Stimulated activated CD8-positive, alpha-beta memory T cell treated with anti-CD3 and anti-CD28 coated beads, Interleukin-15, amount 100 ng/mL, for 24 hours (primary cell): Measurements from ENCODE around the gene PDIA4.
A peak's percentile ranks its signal among the peaks of the same experiment; 100 is the strongest.
"Not testable (repeated sequence)": the region's sequence is repeated elsewhere in the genome, so short reads cannot be mapped to it uniquely, and the experiment has no call there.

Experiments used
- DNase-seq: peaks from one replicate; pipeline ENCODE4 v3.0.0-alpha.2; 2020; ENCODE audit warnings: low read depth

The PDIA4 gene

GRCh38 chr7:149003560-149004305 lies 24.6 kb downstream of the PDIA4 start:
- no peak for DNase-seq

DNA sequence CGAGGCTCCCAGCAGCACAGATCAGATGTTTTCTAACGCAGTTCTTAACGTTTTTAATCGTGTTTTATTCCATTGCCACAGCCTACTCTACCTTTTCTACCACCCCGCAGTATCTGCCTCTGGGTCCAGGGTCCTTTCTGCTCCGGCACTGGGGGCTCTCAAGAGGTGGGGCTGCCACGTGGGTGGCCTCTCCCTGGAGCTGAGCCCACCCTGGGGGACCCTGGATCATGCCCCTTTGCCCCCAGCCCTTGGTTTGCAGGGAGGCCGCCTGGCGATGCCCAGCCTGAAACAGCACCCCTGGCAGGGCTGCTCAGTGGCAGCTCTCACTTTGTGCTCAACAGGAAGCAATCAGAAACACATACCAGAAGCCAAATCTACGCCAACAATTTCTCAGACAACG lies 25.3 kb downstream of the PDIA4 start:
- no peak for DNase-seq

- no peak for DNase-seq
These were observed 25.7 kb downstream of the PDIA4 start for GRCh38 chr7:149002604-149003003.

GRCh38 chr7:149001427-149002068 lies 26.8 kb downstream of the PDIA4 start:
- DNase-seq: no peak

- no peak for DNase-seq
These were observed 27.3 kb downstream of the PDIA4 start for GRCh38 chr7:149000961-149001360.

DNA sequence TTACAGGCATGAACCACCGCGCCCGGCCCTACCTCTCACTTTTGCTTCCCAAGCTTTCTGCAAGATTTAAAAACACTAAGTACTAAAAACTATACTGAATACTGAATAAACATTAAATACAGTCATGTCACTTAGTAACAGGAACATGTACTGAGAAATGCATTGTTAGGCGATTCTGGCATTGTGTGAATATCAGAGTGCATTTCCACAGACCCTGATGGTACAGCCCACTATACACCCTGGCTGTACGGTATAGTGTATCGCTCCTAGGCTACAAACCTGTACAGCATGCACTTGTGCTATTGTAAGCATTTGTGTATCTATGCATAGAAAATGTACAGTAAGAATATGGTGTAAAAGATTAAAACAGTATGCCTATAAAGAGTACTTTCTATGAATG lies 29.1 kb downstream of the PDIA4 start:
- no peak for DNase-seq

DNA sequence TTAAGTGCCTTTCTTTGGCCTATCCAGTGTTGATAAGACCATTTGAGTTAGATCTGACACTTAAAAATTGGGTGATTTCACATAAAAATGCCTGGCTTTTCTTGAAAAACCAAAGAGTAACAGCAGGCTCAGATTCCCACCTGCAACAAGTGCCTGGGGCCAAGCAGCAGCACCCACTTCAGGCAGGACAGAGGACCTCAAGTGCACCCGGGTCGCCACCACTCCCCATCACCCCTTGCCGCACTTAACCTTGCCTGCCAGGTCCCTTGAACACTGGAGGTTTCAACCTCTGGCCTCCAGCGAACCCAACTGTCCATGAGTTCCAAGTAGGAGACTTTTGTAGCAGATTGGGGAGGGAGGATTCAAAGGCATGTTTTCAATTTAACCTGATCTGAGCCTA lies 30.8 kb downstream of the PDIA4 start:
- no peak for DNase-seq

DNA sequence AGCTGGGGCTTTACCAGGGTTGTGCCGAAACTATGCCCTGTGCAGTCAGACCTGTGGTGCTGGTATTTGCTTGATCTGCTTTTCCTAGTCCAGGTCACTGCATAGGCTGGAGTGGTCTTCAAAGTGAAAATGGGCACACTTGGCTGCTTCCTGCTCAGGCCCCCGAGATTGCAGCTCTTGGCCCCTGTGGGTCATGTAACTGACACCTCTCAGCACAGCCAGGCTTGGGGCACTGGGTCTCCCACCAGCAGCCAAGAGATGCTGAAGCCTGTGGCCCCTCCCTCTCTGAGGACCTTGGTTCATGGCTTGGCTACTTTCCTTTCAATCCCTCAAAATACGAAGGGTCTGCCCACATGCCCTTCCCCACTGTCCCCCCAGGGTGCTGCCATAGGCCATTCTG lies 33.7 kb downstream of the PDIA4 start:
- DNase-seq: no peak

DNA sequence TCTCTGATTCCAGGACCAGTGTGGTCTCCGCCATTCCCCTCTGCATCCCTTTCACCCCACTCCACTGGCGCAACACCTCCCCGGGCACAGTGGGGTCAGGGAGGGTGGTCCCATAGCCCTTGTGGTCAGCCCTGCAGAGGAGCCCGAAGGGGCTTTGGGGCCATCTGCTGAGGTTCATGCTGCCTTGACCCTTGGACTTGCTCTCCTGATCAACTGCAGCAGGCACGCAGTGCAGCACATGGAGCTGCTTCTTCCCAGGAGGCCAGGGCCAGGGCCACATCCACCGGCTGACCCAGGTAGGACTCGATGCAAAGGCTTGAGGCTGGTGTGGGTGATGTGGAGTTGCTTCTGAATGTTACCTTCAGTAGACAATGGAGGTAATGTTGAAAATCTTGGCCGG lies 35.1 kb downstream of the PDIA4 start:
- no peak for DNase-seq

DNA sequence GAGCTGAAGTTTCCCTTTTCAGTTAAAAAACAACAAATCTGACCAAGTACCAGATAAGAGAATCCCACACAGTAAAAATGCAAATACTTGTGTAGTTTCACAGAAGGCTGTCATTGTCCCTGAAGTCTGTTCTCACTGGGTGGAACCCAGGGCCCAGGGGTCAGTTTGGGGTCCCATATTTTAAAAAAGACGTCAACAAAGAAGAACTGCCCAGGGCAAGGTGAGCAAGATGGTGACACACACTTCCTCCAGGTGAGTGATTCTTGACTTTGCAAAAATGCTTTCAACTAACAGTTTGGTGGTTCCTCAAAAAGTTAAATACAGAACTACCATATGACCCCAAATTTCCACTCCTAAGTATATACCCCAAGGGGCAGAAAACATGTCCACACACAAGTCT lies 36.8 kb downstream of the PDIA4 start:
- DNase-seq: no peak

DNA sequence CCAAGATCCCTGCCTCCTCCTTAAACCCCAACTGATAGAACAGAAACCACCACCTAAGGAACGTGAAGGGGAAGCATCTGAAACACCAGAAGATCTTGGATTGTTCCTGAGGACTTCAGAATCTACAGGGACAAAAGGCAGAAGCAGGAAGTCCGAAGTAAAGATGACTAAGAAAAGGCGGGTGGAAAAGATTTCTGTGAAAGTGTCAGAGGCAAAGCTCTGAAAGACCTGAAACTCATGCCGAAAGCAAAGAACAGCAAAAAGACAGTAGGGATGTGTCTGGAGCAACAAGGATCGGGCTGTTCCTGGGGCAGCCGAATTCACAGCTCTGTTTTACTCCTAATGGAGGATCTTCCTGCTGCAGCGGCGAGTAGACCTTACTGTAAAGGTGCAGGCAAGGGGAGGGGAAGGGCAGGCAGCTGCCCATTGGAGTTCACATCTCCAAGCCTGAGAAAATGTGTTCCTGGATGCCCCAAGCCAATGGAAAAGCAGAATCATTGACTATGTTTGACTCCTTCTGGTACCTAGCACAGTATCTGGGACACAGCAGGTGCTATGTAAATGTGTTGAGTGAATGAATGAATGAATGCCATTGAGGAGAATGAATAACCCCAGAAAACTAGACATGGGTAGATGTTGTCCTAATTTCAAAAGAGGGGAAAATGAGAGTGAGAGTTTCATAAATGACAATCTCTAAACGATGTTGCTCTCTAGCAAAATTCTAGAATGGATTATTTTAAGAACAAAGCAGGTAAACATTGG lies 40.4 kb downstream of the PDIA4 start:
- DNase-seq: no peak

- peak; percentile 39 for DNase-seq
These were observed 41.1 kb downstream of the PDIA4 start for GRCh38 chr7:148987010-148987750.

GRCh38 chr7:148986742-148987009 lies 41.6 kb downstream of the PDIA4 start:
- no peak for DNase-seq

- peak; percentile 41 for DNase-seq
These were observed 44.8 kb downstream of the PDIA4 start for GRCh38 chr7:148983200-148984146.

GRCh38 chr7:148982654-148983199 lies 45.6 kb downstream of the PDIA4 start:
- no peak for DNase-seq

- no peak for DNase-seq
These were observed 48.5 kb downstream of the PDIA4 start for GRCh38 chr7:148979827-148980226.

- DNase-seq: not testable (repeated sequence)
These were observed 49.2 kb downstream of the PDIA4 start for GRCh38 chr7:148979072-148979471.

DNA sequence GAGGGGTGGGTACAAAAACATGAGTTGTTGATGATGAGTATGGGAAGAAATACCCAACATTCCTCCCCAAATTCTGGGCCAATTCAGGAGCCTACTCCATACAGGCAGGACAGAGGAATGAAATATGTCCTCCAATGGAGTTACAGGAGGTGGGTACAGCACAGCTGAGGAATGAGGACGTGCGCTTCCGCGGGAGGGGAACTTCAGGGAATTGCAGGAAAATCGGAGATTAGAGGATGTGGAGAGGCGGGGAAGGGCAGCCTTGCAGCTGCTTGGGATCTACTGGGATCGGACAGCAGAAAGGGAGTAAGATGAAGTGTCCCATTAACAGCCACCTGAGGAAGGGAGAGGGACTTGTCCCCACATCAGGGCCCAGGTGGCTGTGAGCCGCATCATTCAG lies 50.2 kb downstream of the PDIA4 start:
- DNase-seq: no peak

- no peak for DNase-seq
These were observed 52.4 kb downstream of the PDIA4 start for GRCh38 chr7:148975896-148976295.

DNA sequence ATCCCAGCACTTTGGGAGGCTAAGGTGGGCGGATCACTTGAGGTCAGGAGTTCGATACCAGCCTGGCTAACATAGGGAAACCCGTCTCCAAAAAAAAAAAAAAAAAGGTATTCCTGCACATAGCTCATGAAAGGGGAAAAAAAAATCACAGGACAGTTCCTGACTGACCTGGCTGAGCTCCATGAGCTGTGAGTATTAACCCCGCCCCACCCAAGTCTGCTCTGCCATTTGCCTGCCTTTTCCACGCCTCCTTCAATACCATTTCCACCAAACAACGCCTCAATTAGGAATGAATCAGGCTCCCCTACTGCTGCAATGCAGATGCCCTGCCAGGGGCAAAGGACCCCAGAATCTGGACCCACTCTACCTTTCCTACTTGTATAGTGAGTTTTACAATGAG lies 55.0 kb downstream of the PDIA4 start:
- DNase-seq: no peak

- no peak for DNase-seq
These were observed 55.9 kb downstream of the PDIA4 start for GRCh38 chr7:148972375-148972774.
